ENCODE data around the gene ST6GAL1.
A peak's percentile ranks its signal among the peaks of the same experiment; 100 is the strongest.

Gene ST6GAL1

GRCh38 chr3:186971578-186971977, 41.3 kb downstream of the ST6GAL1 start:
- Histone ChIP-seq H3K4me1 (ENCODE audit: insufficient read depth, low read length) (no peaks in the 10 kb centered on the region), H3K4me3 (ENCODE audit: low read length) (no peak overlapping the region), H3K36me3 (ENCODE audit: insufficient read depth, low read length) (no peaks in the 10 kb centered on the region), H2AFZ (ENCODE audit: low read depth, low read length) (no peak overlapping the region), H3K27me3 (ENCODE audit: insufficient read depth, low read length) (no peaks in the 10 kb centered on the region), H3K9me3 (ENCODE audit: low read length) (no peaks in the 10 kb centered on the region)

DNA sequence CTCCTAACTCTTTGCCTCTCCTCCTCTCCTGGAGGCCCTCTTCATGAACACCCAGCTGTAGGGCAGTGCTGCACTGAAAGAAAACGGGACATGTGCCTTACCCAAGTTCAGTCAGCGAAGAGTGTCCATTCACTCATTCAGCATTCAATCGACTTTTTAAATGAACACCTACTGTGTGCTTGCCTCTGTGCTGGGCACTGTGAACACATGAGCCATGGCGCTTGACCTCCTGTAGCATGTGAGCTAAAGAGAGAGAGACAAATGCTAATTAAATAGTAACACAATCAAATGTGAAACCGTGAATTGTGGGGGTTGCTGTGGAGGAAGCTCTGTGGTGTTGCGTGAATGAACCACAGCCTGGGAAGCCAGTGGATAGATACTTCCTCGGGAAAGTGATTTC, 43.4 kb downstream of the ST6GAL1 start:
- H3K4me1 ChIP-seq (ENCODE audit: insufficient read depth, low read length) = peaks cover 3% of the 10 kb centered on the region
- no peaks in the 10 kb centered on the region for H3K27me3 ChIP-seq (ENCODE audit: insufficient read depth, low read length)
- no peak overlapping the region for H2AFZ ChIP-seq (ENCODE audit: low read depth, low read length)
- no peak overlapping the region for H3K4me3 ChIP-seq (ENCODE audit: low read length)
- H3K9me3 ChIP-seq (ENCODE audit: low read length) = no peaks in the 10 kb centered on the region
- H3K36me3 ChIP-seq (ENCODE audit: insufficient read depth, low read length) = no peaks in the 10 kb centered on the region

DNA sequence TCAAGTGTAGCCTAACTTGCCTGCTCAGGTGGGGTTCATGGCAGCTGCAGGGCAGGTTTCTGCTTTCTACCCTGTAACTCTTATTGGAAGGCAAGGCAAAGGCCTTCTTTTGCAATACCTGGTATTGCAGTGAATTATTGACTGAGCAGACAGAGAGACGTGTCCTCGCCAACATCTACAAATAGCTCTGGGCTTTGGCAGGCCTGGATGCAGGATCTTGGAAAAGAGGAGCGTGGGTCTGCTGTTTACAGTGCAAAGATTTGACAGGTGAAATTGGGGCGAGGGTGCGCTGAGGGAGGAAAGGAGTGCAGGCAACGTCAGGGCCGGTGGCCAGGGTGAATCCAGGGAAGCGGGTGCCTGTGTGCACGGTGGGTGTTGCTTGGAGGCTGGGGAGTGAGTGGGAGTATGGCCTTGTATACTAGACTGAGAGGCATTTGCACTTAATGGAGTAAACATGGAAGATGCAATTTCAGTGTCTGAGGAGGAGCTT, 44.5 kb downstream of the ST6GAL1 start:
- no peaks in the 10 kb centered on the region for H3K27me3 ChIP-seq (ENCODE audit: insufficient read depth, low read length)
- H3K36me3 ChIP-seq (ENCODE audit: insufficient read depth, low read length) = no peaks in the 10 kb centered on the region
- H3K9me3 ChIP-seq (ENCODE audit: low read length) = no peaks in the 10 kb centered on the region
- H3K4me3 ChIP-seq (ENCODE audit: low read length) = no peak overlapping the region
- no peak overlapping the region for H2AFZ ChIP-seq (ENCODE audit: low read depth, low read length)
- peaks cover 3% of the 10 kb centered on the region for H3K4me1 ChIP-seq (ENCODE audit: insufficient read depth, low read length)

- peaks cover 3% of the 10 kb centered on the region for H3K4me1 ChIP-seq (ENCODE audit: insufficient read depth, low read length)
- H2AFZ ChIP-seq (ENCODE audit: low read depth, low read length) = no peak overlapping the region
- H3K9me3 ChIP-seq (ENCODE audit: low read length) = no peaks in the 10 kb centered on the region
- no peaks in the 10 kb centered on the region for H3K36me3 ChIP-seq (ENCODE audit: insufficient read depth, low read length)
- H3K4me3 ChIP-seq (ENCODE audit: low read length) = no peak overlapping the region
- no peaks in the 10 kb centered on the region for H3K27me3 ChIP-seq (ENCODE audit: insufficient read depth, low read length)
These were observed 45.4 kb downstream of the ST6GAL1 start for GRCh38 chr3:186975726-186976125.

DNA sequence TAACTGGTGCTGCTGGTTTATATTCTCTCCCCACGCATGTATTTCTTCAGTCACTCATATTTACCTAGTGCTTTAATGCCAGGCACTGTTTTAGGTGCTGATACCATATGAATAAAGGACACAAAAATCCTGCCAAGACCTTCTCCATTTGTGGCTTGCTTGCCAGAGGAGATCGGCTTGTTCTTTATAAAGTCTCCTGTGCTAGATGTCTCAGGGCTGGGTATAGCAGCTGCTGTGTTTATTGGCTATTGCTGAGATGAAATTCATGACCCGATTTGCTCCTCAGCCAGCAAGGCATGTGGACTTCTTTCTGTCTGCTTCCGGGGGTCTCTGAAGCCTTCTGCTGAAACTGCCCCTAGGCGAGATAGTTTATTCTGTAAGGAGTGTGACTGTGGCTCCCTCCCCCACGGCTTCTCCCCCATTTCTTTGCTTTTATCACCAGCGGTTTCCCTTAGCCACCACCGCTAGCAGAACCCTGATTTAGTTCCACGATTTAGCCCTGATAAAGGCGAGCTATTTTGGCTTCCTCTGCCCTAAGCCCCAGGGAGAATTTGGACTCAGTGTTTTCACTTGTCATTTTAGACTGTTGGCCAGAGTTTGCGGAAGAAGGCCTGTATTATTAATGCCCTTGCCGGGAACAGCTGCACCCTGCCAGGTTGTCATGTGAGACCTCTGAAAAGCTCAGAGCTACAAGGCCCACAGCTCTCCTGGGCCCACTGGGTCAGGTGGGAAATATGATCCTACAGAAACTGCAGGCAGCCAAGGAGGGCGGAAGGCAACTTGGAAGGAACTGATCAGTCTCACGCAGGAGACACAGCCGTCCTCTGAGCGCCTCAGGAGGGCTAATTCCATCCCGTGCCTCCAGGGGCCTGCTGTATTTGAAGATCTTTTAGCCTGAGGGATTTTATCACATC, 46.8 kb downstream of the ST6GAL1 start:
- peaks cover 3% of the 10 kb centered on the region for H3K4me1 ChIP-seq (ENCODE audit: insufficient read depth, low read length)
- H3K4me3 ChIP-seq (ENCODE audit: low read length) = no peak overlapping the region
- H3K27me3 ChIP-seq (ENCODE audit: insufficient read depth, low read length) = no peaks in the 10 kb centered on the region
- H2AFZ ChIP-seq (ENCODE audit: low read depth, low read length) = peak overlapping the region; percentile 37
- H3K9me3 ChIP-seq (ENCODE audit: low read length) = no peaks in the 10 kb centered on the region
- no peaks in the 10 kb centered on the region for H3K36me3 ChIP-seq (ENCODE audit: insufficient read depth, low read length)

GRCh38 chr3:186978712-186979111, 48.4 kb downstream of the ST6GAL1 start:
- no peaks in the 10 kb centered on the region for H3K9me3 ChIP-seq (ENCODE audit: low read length)
- H3K27me3 ChIP-seq (ENCODE audit: insufficient read depth, low read length) = no peaks in the 10 kb centered on the region
- no peak overlapping the region for H3K4me3 ChIP-seq (ENCODE audit: low read length)
- no peak overlapping the region for H2AFZ ChIP-seq (ENCODE audit: low read depth, low read length)
- peaks cover 3% of the 10 kb centered on the region for H3K4me1 ChIP-seq (ENCODE audit: insufficient read depth, low read length)
- H3K36me3 ChIP-seq (ENCODE audit: insufficient read depth, low read length) = no peaks in the 10 kb centered on the region

DNA sequence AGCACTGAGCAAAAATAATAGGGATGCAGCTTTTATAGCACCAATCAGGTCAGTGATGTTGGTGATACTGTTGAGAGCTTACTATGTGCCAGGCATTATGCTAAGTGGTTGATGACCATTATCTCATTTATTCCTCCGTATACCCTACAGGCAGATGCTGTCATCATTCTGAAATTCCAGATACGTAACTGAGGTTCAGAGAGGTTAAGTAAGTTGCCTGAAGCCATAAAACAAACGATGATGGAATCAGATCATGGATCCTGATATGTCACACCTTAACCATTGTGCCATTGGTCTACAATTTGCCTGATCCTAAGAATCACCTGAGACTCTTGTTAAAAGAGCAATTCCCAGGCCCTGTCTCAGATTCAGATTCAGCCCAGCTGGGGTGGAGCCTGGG, 49.5 kb downstream of the ST6GAL1 start:
- no peak overlapping the region for H2AFZ ChIP-seq (ENCODE audit: low read depth, low read length)
- no peaks in the 10 kb centered on the region for H3K27me3 ChIP-seq (ENCODE audit: insufficient read depth, low read length)
- H3K4me1 ChIP-seq (ENCODE audit: insufficient read depth, low read length) = peaks cover 3% of the 10 kb centered on the region
- H3K9me3 ChIP-seq (ENCODE audit: low read length) = no peaks in the 10 kb centered on the region
- H3K4me3 ChIP-seq (ENCODE audit: low read length) = no peak overlapping the region
- no peaks in the 10 kb centered on the region for H3K36me3 ChIP-seq (ENCODE audit: insufficient read depth, low read length)

- H3K4me3 ChIP-seq (ENCODE audit: low read length) = no peak overlapping the region
- H2AFZ ChIP-seq (ENCODE audit: low read depth, low read length) = no peak overlapping the region
- no peaks in the 10 kb centered on the region for H3K36me3 ChIP-seq (ENCODE audit: insufficient read depth, low read length)
- H3K27me3 ChIP-seq (ENCODE audit: insufficient read depth, low read length) = no peaks in the 10 kb centered on the region
- H3K9me3 ChIP-seq (ENCODE audit: low read length) = no peaks in the 10 kb centered on the region
- H3K4me1 ChIP-seq (ENCODE audit: insufficient read depth, low read length) = peaks cover 3% of the 10 kb centered on the region
These were observed 50.7 kb downstream of the ST6GAL1 start for GRCh38 chr3:186980989-186981388.

GRCh38 chr3:186983659-186984058, 53.3 kb downstream of the ST6GAL1 start:
- Histone ChIP-seq H3K9me3 (ENCODE audit: low read length) (no peaks in the 10 kb centered on the region), H3K4me3 (ENCODE audit: low read length) (no peak overlapping the region), H3K27me3 (ENCODE audit: insufficient read depth, low read length) (no peaks in the 10 kb centered on the region), H2AFZ (ENCODE audit: low read depth, low read length) (no peak overlapping the region), H3K36me3 (ENCODE audit: insufficient read depth, low read length) (no peaks in the 10 kb centered on the region), H3K4me1 (ENCODE audit: insufficient read depth, low read length) (no peaks in the 10 kb centered on the region)

DNA sequence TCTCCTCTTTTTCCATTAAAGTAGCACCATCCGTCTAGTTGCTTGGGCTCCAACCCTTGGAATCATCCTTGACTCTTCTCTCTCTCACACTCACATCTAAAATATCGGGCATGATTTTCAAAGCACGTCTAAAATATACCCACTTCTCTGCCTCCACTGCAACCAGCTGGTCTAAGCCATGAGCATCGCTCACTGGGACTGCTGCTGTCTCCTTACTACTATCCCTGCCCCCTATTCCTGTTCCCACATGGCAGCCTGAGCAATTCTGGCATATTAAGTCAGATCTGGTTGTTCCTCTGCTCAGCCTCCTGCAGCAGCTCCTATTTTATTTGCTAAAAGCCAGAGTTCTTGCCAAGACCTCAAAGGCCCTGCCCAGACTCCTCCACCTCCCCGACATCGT, 53.7 kb downstream of the ST6GAL1 start:
- no peaks in the 10 kb centered on the region for H3K36me3 ChIP-seq (ENCODE audit: insufficient read depth, low read length)
- H3K9me3 ChIP-seq (ENCODE audit: low read length) = no peaks in the 10 kb centered on the region
- H3K4me3 ChIP-seq (ENCODE audit: low read length) = no peak overlapping the region
- no peaks in the 10 kb centered on the region for H3K4me1 ChIP-seq (ENCODE audit: insufficient read depth, low read length)
- no peaks in the 10 kb centered on the region for H3K27me3 ChIP-seq (ENCODE audit: insufficient read depth, low read length)
- no peak overlapping the region for H2AFZ ChIP-seq (ENCODE audit: low read depth, low read length)

DNA sequence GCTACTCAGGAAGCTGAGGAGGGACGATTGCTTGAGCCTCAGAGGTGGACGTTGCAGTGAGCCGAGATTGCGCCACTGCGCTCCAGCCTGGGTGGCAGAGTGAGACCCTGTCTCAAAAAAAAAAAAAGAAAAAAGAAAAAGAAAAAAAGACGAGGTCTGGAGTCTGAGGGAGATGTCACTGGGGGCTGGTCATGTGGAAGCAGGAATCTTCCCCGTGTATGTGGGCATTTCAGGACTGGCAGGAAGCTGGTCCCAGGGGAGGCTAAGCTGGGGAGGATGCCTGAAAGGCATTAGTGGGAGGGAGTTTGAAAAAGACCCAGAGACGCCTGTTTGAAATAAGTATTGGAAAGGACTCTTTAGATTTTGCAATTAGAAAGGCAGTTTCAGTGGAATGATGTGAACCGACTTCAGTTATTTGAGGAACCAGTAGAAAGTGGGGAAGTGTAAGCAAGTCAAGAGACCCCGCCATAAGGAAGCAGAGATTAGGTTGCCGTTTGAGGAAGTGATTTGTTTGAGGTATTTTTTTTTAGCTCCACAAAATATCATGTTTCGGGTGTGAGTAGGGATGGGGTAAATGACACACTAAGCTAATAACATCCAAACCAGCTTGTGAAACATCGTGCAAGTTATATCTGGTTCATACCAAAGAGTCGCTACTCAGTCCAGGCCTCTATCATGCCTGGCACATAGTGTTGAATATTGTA, 55.5 kb downstream of the ST6GAL1 start:
- H3K4me1 ChIP-seq (ENCODE audit: insufficient read depth, low read length) = no peaks in the 10 kb centered on the region
- H3K36me3 ChIP-seq (ENCODE audit: insufficient read depth, low read length) = no peaks in the 10 kb centered on the region
- H3K4me3 ChIP-seq (ENCODE audit: low read length) = no peak overlapping the region
- no peak overlapping the region for H2AFZ ChIP-seq (ENCODE audit: low read depth, low read length)
- no peaks in the 10 kb centered on the region for H3K9me3 ChIP-seq (ENCODE audit: low read length)
- H3K27me3 ChIP-seq (ENCODE audit: insufficient read depth, low read length) = no peaks in the 10 kb centered on the region

DNA sequence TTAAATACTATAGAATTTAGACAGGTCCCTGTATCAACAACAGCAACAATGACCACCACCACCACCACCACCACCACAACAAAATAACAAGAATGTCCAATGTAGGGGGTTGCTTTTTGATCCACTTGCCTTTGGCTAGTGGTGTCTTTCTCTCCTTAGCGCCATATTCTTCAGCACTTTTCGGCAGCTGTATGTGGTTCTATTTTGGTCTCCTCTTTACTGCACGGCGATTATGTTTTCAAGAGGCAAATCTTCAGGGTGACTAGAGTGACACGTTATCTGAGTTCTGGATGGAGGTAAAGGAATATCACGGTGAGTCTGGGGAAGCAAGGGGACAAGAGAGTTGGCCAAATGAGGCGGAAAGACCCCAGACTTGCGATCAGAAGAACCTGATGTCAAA, 56.1 kb downstream of the ST6GAL1 start:
- Histone ChIP-seq H3K9me3 (ENCODE audit: low read length) (no peaks in the 10 kb centered on the region), H3K27me3 (ENCODE audit: insufficient read depth, low read length) (no peaks in the 10 kb centered on the region), H3K36me3 (ENCODE audit: insufficient read depth, low read length) (no peaks in the 10 kb centered on the region), H3K4me1 (ENCODE audit: insufficient read depth, low read length) (no peaks in the 10 kb centered on the region), H2AFZ (ENCODE audit: low read depth, low read length) (no peak overlapping the region), H3K4me3 (ENCODE audit: low read length) (no peak overlapping the region)

- Histone ChIP-seq H2AFZ (ENCODE audit: low read depth, low read length) (no peak overlapping the region), H3K4me1 (ENCODE audit: insufficient read depth, low read length) (no peaks in the 10 kb centered on the region), H3K9me3 (ENCODE audit: low read length) (no peaks in the 10 kb centered on the region)
These were observed 56.5 kb downstream of the ST6GAL1 start for GRCh38 chr3:186986816-186987215.

More at GRCh38 chr3:186986816-186987215, 56.5 kb downstream of the ST6GAL1 start:
- no peaks in the 10 kb centered on the region for H3K36me3 ChIP-seq (ENCODE audit: insufficient read depth, low read length)
- no peaks in the 10 kb centered on the region for H3K27me3 ChIP-seq (ENCODE audit: insufficient read depth, low read length)
- no peak overlapping the region for H3K4me3 ChIP-seq (ENCODE audit: low read length)

Data from neuron (in vitro differentiated cells).